BLaER1 (cell line): Measurements from ENCODE around the gene PANK4.

ENCODE experiments used
- H3K27ac ChIP-seq: shearing (Covaris generic); formaldehyde crosslinking; 2 replicates; pipeline ENCODE4 v1.8.1; 2022
- H3K27me3 ChIP-seq: shearing (Covaris generic); formaldehyde crosslinking; 2 replicates; pipeline ENCODE4 v1.8.1; 2022
- H3K36me3 ChIP-seq: shearing (Covaris generic); formaldehyde crosslinking; 2 replicates; pipeline ENCODE4 v1.8.1; 2022
- H3K4me1 ChIP-seq: shearing (Covaris generic); formaldehyde crosslinking; 2 replicates; pipeline ENCODE4 v1.8.1; 2022
- H3K4me2 ChIP-seq: shearing (Covaris generic); formaldehyde crosslinking; 2 replicates; pipeline ENCODE4 v1.8.1; 2022
- H3K4me3 ChIP-seq: shearing (Covaris generic); formaldehyde crosslinking; 2 replicates; pipeline ENCODE4 v1.8.1; 2022
- H3K9ac ChIP-seq: shearing (Covaris generic); formaldehyde crosslinking; 2 replicates; pipeline ENCODE4 v1.8.1; 2022
- H3K9me3 ChIP-seq: shearing (Covaris generic); formaldehyde crosslinking; 2 replicates; pipeline ENCODE4 v1.8.1; 2022
- H4K20me1 ChIP-seq: shearing (Covaris generic); formaldehyde crosslinking; 2 replicates; pipeline ENCODE4 v1.8.1; 2022
- Cebpa-rat ChIP-seq: shearing (Covaris generic); IDR thresholded peaks from 2 replicates; pipeline ENCODE4 v1.8.1; 2022

The PANK4 gene

GRCh38 chr1:2495546-2495945 is 30.9 kb downstream of the PANK4 start:
- H3K4me3 ChIP-seq = no peak overlapping the region
- peak overlapping the region; percentile 98 for H3K4me2 ChIP-seq
- peaks cover 9% of the 10 kb centered on the region; the same call in 1 of the 2 replicates for H4K20me1 ChIP-seq
- H3K4me1 ChIP-seq = peaks cover 86% of the 10 kb centered on the region
- no peaks in the 10 kb centered on the region for H3K27me3 ChIP-seq
- H3K9ac ChIP-seq = peak overlapping the region; percentile 65; the same call in 1 of the 2 replicates
- TF ChIP-seq Cebpa-rat = no peak
- no peaks in the 10 kb centered on the region for H3K9me3 ChIP-seq
- H3K36me3 ChIP-seq = no peaks in the 10 kb centered on the region
- H3K27ac ChIP-seq = peak overlapping the region; percentile 86

- Histone ChIP-seq H3K27me3 (no peaks in the 10 kb centered on the region), H3K27ac (peak overlapping the region; percentile 86), H3K4me1 (peaks cover 81% of the 10 kb centered on the region), H4K20me1 (peaks cover 9% of the 10 kb centered on the region; the same call in 1 of the 2 replicates), H3K36me3 (no peaks in the 10 kb centered on the region), H3K4me3 (no peak overlapping the region), H3K4me2 (peak overlapping the region; percentile 98), H3K9ac (peak overlapping the region; percentile 65; the same call in 1 of the 2 replicates), H3K9me3 (no peaks in the 10 kb centered on the region)
- no peak for TF ChIP-seq Cebpa-rat
These were observed 31.4 kb downstream of the PANK4 start for GRCh38 chr1:2495026-2495425.

GRCh38 chr1:2494323-2494693 is 32.1 kb downstream of the PANK4 start:
- peak; percentile 76 for TF ChIP-seq Cebpa-rat
- Histone ChIP-seq H4K20me1 (peaks cover 9% of the 10 kb centered on the region; the same call in 1 of the 2 replicates), H3K9me3 (peaks cover 2% of the 10 kb centered on the region), H3K9ac (no peak overlapping the region), H3K4me2 (peak overlapping the region; percentile 98), H3K27me3 (no peaks in the 10 kb centered on the region), H3K4me3 (no peak overlapping the region), H3K4me1 (peaks cover 74% of the 10 kb centered on the region), H3K36me3 (no peaks in the 10 kb centered on the region), H3K27ac (0 out of 2 replicates have a peak overlapping the region, but pooled peaks have one; percentile 86)

GRCh38 chr1:2493691-2494322 is 32.6 kb downstream of the PANK4 start:
- H3K4me3 ChIP-seq = no peak overlapping the region

GRCh38 chr1:2493218-2493617 is 33.2 kb downstream of the PANK4 start:
- Histone ChIP-seq H3K9ac (no peak overlapping the region), H3K36me3 (no peaks in the 10 kb centered on the region), H3K9me3 (peaks cover 13% of the 10 kb centered on the region), H3K4me1 (peaks cover 63% of the 10 kb centered on the region), H3K27ac (no peak overlapping the region), H3K4me2 (peak overlapping the region; percentile 98), H3K4me3 (no peak overlapping the region), H3K27me3 (no peaks in the 10 kb centered on the region), H4K20me1 (peaks cover 9% of the 10 kb centered on the region; the same call in 1 of the 2 replicates)
- TF ChIP-seq Cebpa-rat = no peak

More at GRCh38 chr1:2493691-2494322, 32.6 kb downstream of the PANK4 start:
- no peak for TF ChIP-seq Cebpa-rat
- Histone ChIP-seq H3K36me3 (no peaks in the 10 kb centered on the region), H3K27ac (0 out of 2 replicates have a peak overlapping the region, but pooled peaks have one; percentile 86), H3K4me1 (peaks cover 69% of the 10 kb centered on the region), H4K20me1 (peaks cover 9% of the 10 kb centered on the region; the same call in 1 of the 2 replicates), H3K9ac (no peak overlapping the region), H3K9me3 (peaks cover 8% of the 10 kb centered on the region), H3K4me2 (peak overlapping the region; percentile 98), H3K27me3 (no peaks in the 10 kb centered on the region)

- Histone ChIP-seq H3K27me3 (no peaks in the 10 kb centered on the region), H3K9ac (no peak overlapping the region), H3K4me2 (peak overlapping the region; percentile 98), H3K4me3 (no peak overlapping the region), H3K4me1 (peaks cover 52% of the 10 kb centered on the region), H3K36me3 (no peaks in the 10 kb centered on the region), H3K27ac (no peak overlapping the region), H3K9me3 (peaks cover 15% of the 10 kb centered on the region), H4K20me1 (peaks cover 9% of the 10 kb centered on the region; the same call in 1 of the 2 replicates)
- no peak for TF ChIP-seq Cebpa-rat
These were observed 34.3 kb downstream of the PANK4 start for GRCh38 chr1:2492091-2492490.

GRCh38 chr1:2489615-2490014 is 36.8 kb downstream of the PANK4 start:
- Histone ChIP-seq H3K4me3 (no peak overlapping the region), H3K27me3 (no peaks in the 10 kb centered on the region), H3K9ac (no peak overlapping the region), H3K9me3 (peaks cover 15% of the 10 kb centered on the region), H3K4me2 (no peak overlapping the region), H3K36me3 (no peaks in the 10 kb centered on the region), H4K20me1 (no peaks in the 10 kb centered on the region), H3K27ac (no peak overlapping the region), H3K4me1 (peaks cover 34% of the 10 kb centered on the region)
- no peak for TF ChIP-seq Cebpa-rat

- no peak for TF ChIP-seq Cebpa-rat
- Histone ChIP-seq H3K9me3 (peaks cover 15% of the 10 kb centered on the region), H3K27me3 (no peaks in the 10 kb centered on the region), H3K9ac (no peak overlapping the region), H4K20me1 (no peaks in the 10 kb centered on the region), H3K4me3 (no peak overlapping the region), H3K4me2 (no peak overlapping the region), H3K27ac (no peak overlapping the region), H3K36me3 (no peaks in the 10 kb centered on the region), H3K4me1 (peaks cover 25% of the 10 kb centered on the region)
These were observed 37.7 kb downstream of the PANK4 start for GRCh38 chr1:2488688-2489087.

- H3K4me2 ChIP-seq = no peak overlapping the region
- H3K4me1 ChIP-seq = peaks cover 29% of the 10 kb centered on the region
- peaks cover 4% of the 10 kb centered on the region; the same call in 1 of the 2 replicates for H4K20me1 ChIP-seq
- no peak overlapping the region for H3K9ac ChIP-seq
- no peaks in the 10 kb centered on the region for H3K36me3 ChIP-seq
- peaks cover 15% of the 10 kb centered on the region for H3K9me3 ChIP-seq
- no peak overlapping the region for H3K4me3 ChIP-seq
- H3K27me3 ChIP-seq = no peaks in the 10 kb centered on the region
- TF ChIP-seq Cebpa-rat = no peak
- H3K27ac ChIP-seq = no peak overlapping the region
These were observed 39.8 kb downstream of the PANK4 start for GRCh38 chr1:2486558-2486957.

- H3K9me3 ChIP-seq = peaks cover 15% of the 10 kb centered on the region
- TF ChIP-seq Cebpa-rat = no peak
- peaks cover 34% of the 10 kb centered on the region for H3K4me1 ChIP-seq
- peaks cover 9% of the 10 kb centered on the region; the same call in 1 of the 2 replicates for H4K20me1 ChIP-seq
- H3K27me3 ChIP-seq = no peaks in the 10 kb centered on the region
- H3K9ac ChIP-seq = no peak overlapping the region
- no peak overlapping the region for H3K4me3 ChIP-seq
- H3K27ac ChIP-seq = no peak overlapping the region
- no peaks in the 10 kb centered on the region for H3K36me3 ChIP-seq
- H3K4me2 ChIP-seq = no peak overlapping the region
These were observed 40.4 kb downstream of the PANK4 start for GRCh38 chr1:2486041-2486440.
